H1 (cell line): ENCODE measurements around the gene CCDC197. TPM values are rescaled to one million over a fixed set of nuclear protein-coding genes. Genes with fewer than 3 reads are reported as not detected.

Experiments
- CTCF ChIA-PET: fragments of 300-600 bp; sonication (Branson Sonifier 250); formaldehyde crosslinking; loops from one replicate; lab custom pipeline; 2021; ENCODE audit not compliant: partially characterized antibody; lab: Charles Lee
- POLR2A ChIA-PET: fragments of 300-600 bp; sonication (Branson Sonifier 250); formaldehyde crosslinking; loops from one replicate; lab custom pipeline; 2021; ENCODE audit warnings: inconsistent platforms; ENCODE audit not compliant: partially characterized antibody; lab: Charles Lee
- DNase-seq, 2 experiments: peaks; one replicate each; pipeline versions ENCODE4 v3.0.0 to v3.0.0-alpha.2; 2010 to 2022; ENCODE audit warnings: low spot score in 2 of 2, low read depth in 1 of 2, mixed read lengths in 1 of 2
- FAIRE-seq: peaks from 2 replicates; lab custom pipeline; 2011; peaks lifted over from hg19 to GRCh38; lab: Jason Lieb, UNC
- H2AFZ ChIP-seq: 2 replicates; pipeline ENCODE4 v1.8.1; 2012; ENCODE audit warnings: low read length, inconsistent platforms
- H2AK5ac ChIP-seq: 2 replicates; pipeline ENCODE4 v1.6.1; 2013; ENCODE audit warnings: low read depth, low read length
- H2BK120ac ChIP-seq: replicated peaks from 2 replicates; pipeline ENCODE3; 2013; ENCODE audit warnings: low read depth, low read length, inconsistent platforms
- H2BK12ac ChIP-seq: 2 replicates; pipeline ENCODE4 v1.6.1; 2013; ENCODE audit warnings: low read depth, low read length
- H2BK15ac ChIP-seq: 2 replicates; pipeline ENCODE4 v1.6.1; 2013; ENCODE audit warnings: low read length
- H2BK20ac ChIP-seq: 2 replicates; pipeline ENCODE4 v1.6.1; 2013; ENCODE audit warnings: low read length
- H2BK5ac ChIP-seq: 2 replicates; pipeline ENCODE4 v1.6.1; 2013; ENCODE audit warnings: low read depth, low read length
- H3K14ac ChIP-seq: 2 replicates; pipeline ENCODE4 v1.6.1; 2013; ENCODE audit warnings: inconsistent platforms; ENCODE audit not compliant: insufficient read length
- H3K18ac ChIP-seq: 2 replicates; pipeline ENCODE4 v1.6.1; 2013; ENCODE audit warnings: low read length; ENCODE audit errors: extremely low read depth
- H3K23ac ChIP-seq: 2 replicates; pipeline ENCODE4 v1.6.1; 2013; ENCODE audit warnings: inconsistent platforms; ENCODE audit not compliant: insufficient read length
- H3K23me2 ChIP-seq: 2 replicates; pipeline ENCODE4 v1.6.1; 2013; ENCODE audit warnings: low read depth, low read length
- H3K27ac ChIP-seq: 2 replicates; pipeline ENCODE4 v1.6.1; 2011; ENCODE audit warnings: low read depth, low read length, inconsistent platforms
- H3K27me3 ChIP-seq, 4 experiments: replicated peaks in 1 of 4; 1 replicate in 1 of 4; 2 replicates in 3 of 4; pipeline versions ENCODE4 v1.6.1 to v1.8.1; 2011 to 2013; ENCODE audit warnings: low read length in 3 of 4, mild to moderate bottlenecking in 3 of 4, inconsistent platforms in 2 of 4, mixed read lengths in 2 of 4, moderate library complexity in 1 of 4; ENCODE audit not compliant: control insufficient read depth in 3 of 4, insufficient read depth in 3 of 4; ENCODE audit errors: extremely low read depth in 1 of 4
- H3K36me3 ChIP-seq, 4 experiments: 2 replicates each; pipeline versions ENCODE4 v1.6.1 to v1.8.1; 2011 to 2013; ENCODE audit warnings: mild to moderate bottlenecking in 4 of 4, low read length in 3 of 4, moderate library complexity in 2 of 4, control low read depth in 1 of 4, inconsistent platforms in 1 of 4; ENCODE audit not compliant: insufficient read depth in 4 of 4, control insufficient read depth in 2 of 4
- H3K4ac ChIP-seq: replicated peaks from 2 replicates; pipeline ENCODE3; 2013; ENCODE audit warnings: low read length, low read depth, mixed read lengths, inconsistent platforms; ENCODE audit not compliant: insufficient read length
- H3K4me1 ChIP-seq, 4 experiments: replicated peaks in 1 of 4; 1 replicate in 1 of 4; 2 replicates in 3 of 4; pipeline versions ENCODE4 v1.6.1 to v1.8.1; 2011 to 2013; ENCODE audit warnings: low read length in 3 of 4, inconsistent platforms in 2 of 4, mixed read lengths in 1 of 4; ENCODE audit not compliant: insufficient read depth in 4 of 4, control insufficient read depth in 3 of 4
- H3K4me2 ChIP-seq, 2 experiments: 2 replicates each; pipeline versions ENCODE4 v1.6.1 to v1.8.1; 2011 to 2013; ENCODE audit warnings: low read depth in 2 of 2, low read length in 2 of 2, control low read depth in 1 of 2, inconsistent platforms in 1 of 2, mild to moderate bottlenecking in 1 of 2; ENCODE audit not compliant: insufficient read depth in 1 of 2
- H3K4me3 ChIP-seq, 4 experiments: fragments of 200-600, 300-600 bp in 1 of 4; sonication (generic), shearing (Covaris generic), sonication (Bioruptor Twin) in 1 of 4; 2 replicates each; pipeline versions ENCODE4 v1.5.1 to v1.8.1; 2011 to 2016; ENCODE audit warnings: low read length in 4 of 4, low read depth in 3 of 4, control low read depth in 2 of 4, inconsistent platforms in 2 of 4, mild to moderate bottlenecking in 2 of 4, mixed read lengths in 1 of 4, moderate library complexity in 1 of 4; ENCODE audit not compliant: insufficient read depth in 2 of 4; ENCODE audit errors: extremely low read depth in 1 of 4
- H3K56ac ChIP-seq: replicated peaks from 2 replicates; pipeline ENCODE3; 2013; ENCODE audit warnings: low read depth, mild to moderate bottlenecking, mixed read lengths, low read length, inconsistent platforms; ENCODE audit not compliant: insufficient read length
- H3K79me1 ChIP-seq: 2 replicates; pipeline ENCODE4 v1.6.1; 2013; ENCODE audit warnings: low read depth, low read length, control low read depth
- H3K79me2 ChIP-seq, 2 experiments: 2 replicates each; pipeline versions ENCODE4 v1.6.1 to v1.8.1; 2012 to 2013; ENCODE audit warnings: low read length in 2 of 2, mild to moderate bottlenecking in 2 of 2, inconsistent platforms in 1 of 2; ENCODE audit not compliant: insufficient read depth in 2 of 2, control insufficient read depth in 1 of 2
- H3K9ac ChIP-seq, 4 experiments: replicated peaks in 1 of 4; 1 replicate in 1 of 4; 2 replicates in 3 of 4; pipeline versions ENCODE4 v1.6.1 to v1.8.1; 2011 to 2013; ENCODE audit warnings: low read depth in 3 of 4, low read length in 3 of 4, control low read depth in 2 of 4, mild to moderate bottlenecking in 2 of 4, moderate library complexity in 2 of 4, inconsistent platforms in 1 of 4; ENCODE audit errors: extremely low read depth in 1 of 4
- H3K9me3 ChIP-seq, 2 experiments: 2 replicates each; pipeline versions ENCODE4 v1.6.1 to v1.8.1; 2012 to 2013; ENCODE audit warnings: mild to moderate bottlenecking in 2 of 2, moderate library complexity in 2 of 2, control low read depth in 1 of 2, inconsistent platforms in 1 of 2, low read depth in 1 of 2, low read length in 1 of 2, mixed read lengths in 1 of 2; ENCODE audit not compliant: insufficient read depth in 2 of 2
- H4K20me1 ChIP-seq, 2 experiments: replicated peaks in 1 of 2; 2 replicates each; pipeline versions ENCODE3 to v1.8.1; 2011 to 2013; ENCODE audit warnings: inconsistent platforms in 2 of 2, low read length in 2 of 2, mild to moderate bottlenecking in 1 of 2; ENCODE audit not compliant: insufficient read depth in 2 of 2, control insufficient read depth in 1 of 2
- H4K5ac ChIP-seq: 2 replicates; pipeline ENCODE4 v1.6.1; 2013; ENCODE audit warnings: low read length, low read depth, mixed read lengths, inconsistent platforms; ENCODE audit not compliant: insufficient read length
- H4K8ac ChIP-seq: 2 replicates; pipeline ENCODE4 v1.8.0; 2013; ENCODE audit warnings: mild to moderate bottlenecking, moderate library complexity, low read length, inconsistent platforms; ENCODE audit not compliant: insufficient read depth; ENCODE audit errors: extremely low read depth
- H4K91ac ChIP-seq: replicated peaks from 2 replicates; pipeline ENCODE3; 2013; ENCODE audit warnings: low read length, mixed read lengths, inconsistent platforms; ENCODE audit not compliant: insufficient read length
- POLR2AphosphoS5 ChIP-seq: IDR thresholded peaks from 2 replicates; pipeline ENCODE4 v1.6.1; 2011; ENCODE audit warnings: low read depth, low read length
- WGBS, 2 experiments: shearing (Covaris generic) in 1 of 2; methylation state at CpG; one replicate each; pipeline versions ENCODE4 v1.1.6 to v1.1.7; 2013 to 2015; ENCODE audit warnings: low lambda C conversion rate in 2 of 2, mixed read lengths in 2 of 2, inconsistent platforms in 1 of 2, low coverage in 1 of 2, missing lambda C conversion rate in 1 of 2; ENCODE audit not compliant: insufficient replicate concordance in 2 of 2, insufficient coverage in 1 of 2, insufficient read length in 1 of 2; ENCODE audit errors: extremely low coverage in 1 of 2, missing lambda C conversion rate in 1 of 2; 5-methylcytosine and 5-hydroxymethylcytosine counted together
- polyA plus RNA-seq, 7 experiments: library from polyadenylated mRNA; depleted of rRNA in 3 of 7; stranded (reverse) in 5 of 7; unstranded in 2 of 7; fragments of >200 nt in 5 of 7; fragments of 200-250 nt in 2 of 7; gene quantifications; 1 replicate in 5 of 7; 2 replicates in 1 of 7; 4 replicates in 1 of 7; pipeline versions ENCODE4 v1.2.1 to v1.2.3, GENCODE V29; 2011 to 2013; ENCODE audit warnings: missing spikeins in 2 of 7, mixed read lengths in 2 of 7
- total RNA-seq: library from RNA; stranded (reverse); fragmentation: NEBNext Ultra II Directional; extraction: Animal tissue kit (Norgen Biotek cat#: 25700); gene quantifications from 2 replicates; pipeline ENCODE4 v1.2.1, GENCODE V29; 2021
- TF ChIP-seq, protein P1 (sequence below): IDR thresholded peaks from 2 replicates; pipeline ENCODE4 v1.6.1; 2012; ENCODE audit warnings: inconsistent platforms

The CCDC197 gene
- total and polyA plus RNA-seq, 2 of the 8 experiments (the other 6 are each of a cell fraction or from before 2014, with no cell fraction given), result not detected

DNA sequence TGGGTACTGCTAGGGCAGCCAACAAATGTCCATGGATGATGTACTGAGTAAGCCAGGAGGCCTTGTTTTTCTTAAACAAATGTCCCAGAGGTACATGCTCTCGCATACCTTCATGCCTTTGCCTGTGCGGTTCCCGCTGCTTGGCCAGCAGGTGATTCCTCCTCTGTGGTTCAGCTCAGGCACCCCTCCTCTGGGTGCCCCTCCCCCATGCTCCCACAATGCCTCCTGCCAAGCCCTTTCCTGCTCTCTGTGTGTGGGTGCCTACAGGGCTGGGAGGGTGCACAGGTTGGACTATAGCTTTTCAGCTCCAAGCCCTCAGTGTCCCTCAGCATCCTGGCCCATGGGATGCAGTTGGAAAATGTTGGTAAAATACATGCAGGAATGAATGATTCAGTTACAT lies 44.3 kb upstream of the CCDC197 start:
- no peak overlapping the region for H3K27ac ChIP-seq
- FAIRE-seq (no peak), DNase-seq (no peak)

More for the DNA sequence above, 44.3 kb upstream of the CCDC197 start:
- H3K4me2 ChIP-seq, result no peak overlapping the region
- no peak overlapping the region for H4K91ac ChIP-seq
- TF ChIP-seq, protein P1, sequence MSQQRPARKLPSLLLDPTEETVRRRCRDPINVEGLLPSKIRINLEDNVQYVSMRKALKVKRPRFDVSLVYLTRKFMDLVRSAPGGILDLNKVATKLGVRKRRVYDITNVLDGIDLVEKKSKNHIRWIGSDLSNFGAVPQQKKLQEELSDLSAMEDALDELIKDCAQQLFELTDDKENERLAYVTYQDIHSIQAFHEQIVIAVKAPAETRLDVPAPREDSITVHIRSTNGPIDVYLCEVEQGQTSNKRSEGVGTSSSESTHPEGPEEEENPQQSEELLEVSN, result no peak
- TF ChIP-seq POLR2AphosphoS5, result no peak
- no peaks in the 10 kb centered on the region for H4K20me1 ChIP-seq
- peak overlapping the region; percentile 16; the same call in 1 of the 2 replicates for H2BK5ac ChIP-seq
- H3K79me1 ChIP-seq, result no peaks in the 10 kb centered on the region
- no peak overlapping the region for H2BK120ac ChIP-seq
- H4K5ac ChIP-seq, result no peak overlapping the region
- H2BK20ac ChIP-seq, result no peak overlapping the region
- H3K4me1 ChIP-seq, result peaks cover 0 to 12% (median 4%) of the 10 kb centered on the region in 4 experiments; a peak in 3 of 7 replicates
- POLR2A ChIA-PET, result interaction anchor here (1.5 kb wide), 1 partner anchor 17 kb away, joined by 4 read pairs; no protein-coding TSS in a partner anchor
- no peak overlapping the region; the same call in 1 of the 2 replicates for H2AK5ac ChIP-seq
- H3K36me3 ChIP-seq, result no peaks in the 10 kb centered on the region; a peak in 1 of 8 replicates
- no peaks in the 10 kb centered on the region for H3K9me3 ChIP-seq
- CTCF ChIA-PET, result interaction anchor here (0.7 to 20.5 kb wide), 15 partner anchors 10 to 336 kb away, joined by 3 to 484 read pairs (median 4); partner anchors contain the start of genes ASB2, CCDC197, DDX24 and IFI27L1
- no peak overlapping the region for H3K4ac ChIP-seq
- no peak overlapping the region for H3K14ac ChIP-seq
- WGBS, 2 experiments, result 78% methylated on average over 3 of the region's 3 CpGs; no CpG with 5 or more reads in 1 of the 2 experiments
- no peak overlapping the region for H3K18ac ChIP-seq
- no peaks in the 10 kb centered on the region for H3K23me2 ChIP-seq
- H2AFZ ChIP-seq, result no peak overlapping the region
- no peak overlapping the region for H3K4me3 ChIP-seq
- no peak overlapping the region for H3K23ac ChIP-seq
- no peak overlapping the region for H3K56ac ChIP-seq
- H3K27me3 ChIP-seq, result no peaks in the 10 kb centered on the region
- no peaks in the 10 kb centered on the region for H3K79me2 ChIP-seq
- H4K8ac ChIP-seq, result no peak overlapping the region
- no peak overlapping the region for H2BK12ac ChIP-seq
- no peak overlapping the region for H2BK15ac ChIP-seq
- no peak overlapping the region for H3K9ac ChIP-seq
